ENCODE measurements around the gene ADRA2B.

DNA sequence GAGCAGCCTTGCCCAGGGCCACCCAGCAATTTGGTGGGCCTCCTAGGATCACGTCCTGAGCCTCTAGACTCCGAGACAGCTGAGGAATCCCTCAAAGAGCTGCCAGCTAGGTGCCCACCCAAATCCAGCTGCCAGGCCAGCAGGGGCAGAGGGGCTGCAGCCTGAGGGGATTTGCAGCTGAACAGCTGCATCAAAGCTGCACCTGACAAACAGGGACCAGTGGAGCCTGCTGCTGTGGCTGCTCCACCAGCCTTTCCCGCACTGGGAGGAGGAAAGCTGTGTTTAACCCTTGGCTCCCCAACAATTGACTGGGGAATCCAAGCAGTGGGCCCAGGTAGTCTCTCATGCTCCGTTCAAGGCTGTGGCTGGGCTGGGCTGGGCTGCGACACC is 8.2 kb downstream of the ADRA2B start:
- TF ChIP-seq, protein P1, sequence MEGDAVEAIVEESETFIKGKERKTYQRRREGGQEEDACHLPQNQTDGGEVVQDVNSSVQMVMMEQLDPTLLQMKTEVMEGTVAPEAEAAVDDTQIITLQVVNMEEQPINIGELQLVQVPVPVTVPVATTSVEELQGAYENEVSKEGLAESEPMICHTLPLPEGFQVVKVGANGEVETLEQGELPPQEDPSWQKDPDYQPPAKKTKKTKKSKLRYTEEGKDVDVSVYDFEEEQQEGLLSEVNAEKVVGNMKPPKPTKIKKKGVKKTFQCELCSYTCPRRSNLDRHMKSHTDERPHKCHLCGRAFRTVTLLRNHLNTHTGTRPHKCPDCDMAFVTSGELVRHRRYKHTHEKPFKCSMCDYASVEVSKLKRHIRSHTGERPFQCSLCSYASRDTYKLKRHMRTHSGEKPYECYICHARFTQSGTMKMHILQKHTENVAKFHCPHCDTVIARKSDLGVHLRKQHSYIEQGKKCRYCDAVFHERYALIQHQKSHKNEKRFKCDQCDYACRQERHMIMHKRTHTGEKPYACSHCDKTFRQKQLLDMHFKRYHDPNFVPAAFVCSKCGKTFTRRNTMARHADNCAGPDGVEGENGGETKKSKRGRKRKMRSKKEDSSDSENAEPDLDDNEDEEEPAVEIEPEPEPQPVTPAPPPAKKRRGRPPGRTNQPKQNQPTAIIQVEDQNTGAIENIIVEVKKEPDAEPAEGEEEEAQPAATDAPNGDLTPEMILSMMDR (IDR thresholded peaks at IDR 0.05), result no peak
- TF ChIP-seq POLR2A (IDR thresholded peaks at IDR 0.05), result no peak
